ENCODE measurements around the gene EID3.

- TF ChIP-seq CTCF (IDR thresholded peaks at IDR 0.05; ENCODE audit: low read depth, low read length) (no peak), EZH2phosphoT487 (IDR thresholded peaks at IDR 0.05; ENCODE audit: low read depth) (no peak)
Observed at GRCh38 chr12:104352106-104352713, 48.7 kb downstream of the EID3 start.
